Measurements from ENCODE around the gene CNBP.
"Not testable (repeated sequence)": the region's sequence is repeated elsewhere in the genome, so short reads cannot be mapped to it uniquely, and the experiment has no call there.

- TF ChIP-seq, protein P1, sequence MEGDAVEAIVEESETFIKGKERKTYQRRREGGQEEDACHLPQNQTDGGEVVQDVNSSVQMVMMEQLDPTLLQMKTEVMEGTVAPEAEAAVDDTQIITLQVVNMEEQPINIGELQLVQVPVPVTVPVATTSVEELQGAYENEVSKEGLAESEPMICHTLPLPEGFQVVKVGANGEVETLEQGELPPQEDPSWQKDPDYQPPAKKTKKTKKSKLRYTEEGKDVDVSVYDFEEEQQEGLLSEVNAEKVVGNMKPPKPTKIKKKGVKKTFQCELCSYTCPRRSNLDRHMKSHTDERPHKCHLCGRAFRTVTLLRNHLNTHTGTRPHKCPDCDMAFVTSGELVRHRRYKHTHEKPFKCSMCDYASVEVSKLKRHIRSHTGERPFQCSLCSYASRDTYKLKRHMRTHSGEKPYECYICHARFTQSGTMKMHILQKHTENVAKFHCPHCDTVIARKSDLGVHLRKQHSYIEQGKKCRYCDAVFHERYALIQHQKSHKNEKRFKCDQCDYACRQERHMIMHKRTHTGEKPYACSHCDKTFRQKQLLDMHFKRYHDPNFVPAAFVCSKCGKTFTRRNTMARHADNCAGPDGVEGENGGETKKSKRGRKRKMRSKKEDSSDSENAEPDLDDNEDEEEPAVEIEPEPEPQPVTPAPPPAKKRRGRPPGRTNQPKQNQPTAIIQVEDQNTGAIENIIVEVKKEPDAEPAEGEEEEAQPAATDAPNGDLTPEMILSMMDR (CRISPR knock-in tag; IDR thresholded peaks at IDR 0.05): not testable (repeated sequence)
- not testable (repeated sequence) for TF ChIP-seq KDM4B (CRISPR knock-in tag; IDR thresholded peaks at IDR 0.05); TAF1 (CRISPR knock-in tag; IDR thresholded peaks at IDR 0.05); GTF2F1 (IDR thresholded peaks at IDR 0.05; ENCODE audit: low read length); E2F5 (CRISPR knock-in tag; conservative IDR thresholded peaks at IDR 0.05); ATF6 (CRISPR knock-in tag; conservative IDR thresholded peaks at IDR 0.05); CREM (IDR thresholded peaks at IDR 0.05); CREM (CRISPR knock-in tag; IDR thresholded peaks at IDR 0.05); EP300 (IDR thresholded peaks at IDR 0.05; ENCODE audit: low read depth in 2 of 2, low read length in 2 of 2); EP300 (CRISPR knock-in tag; IDR thresholded peaks at IDR 0.05; ENCODE audit: borderline replicate concordance)
- TF ChIP-seq, protein P2, sequence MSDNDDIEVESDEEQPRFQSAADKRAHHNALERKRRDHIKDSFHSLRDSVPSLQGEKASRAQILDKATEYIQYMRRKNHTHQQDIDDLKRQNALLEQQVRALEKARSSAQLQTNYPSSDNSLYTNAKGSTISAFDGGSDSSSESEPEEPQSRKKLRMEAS (IDR thresholded peaks at IDR 0.05): not testable (repeated sequence)
Observed at GRCh38 chr3:129189793-129190192, 6.1 kb upstream of the CNBP start.

Data from HepG2 (cell line).